ENCODE data around the gene USP20.
A peak's percentile ranks its signal among the peaks of the same experiment; 100 is the strongest.

Gene USP20

DNA sequence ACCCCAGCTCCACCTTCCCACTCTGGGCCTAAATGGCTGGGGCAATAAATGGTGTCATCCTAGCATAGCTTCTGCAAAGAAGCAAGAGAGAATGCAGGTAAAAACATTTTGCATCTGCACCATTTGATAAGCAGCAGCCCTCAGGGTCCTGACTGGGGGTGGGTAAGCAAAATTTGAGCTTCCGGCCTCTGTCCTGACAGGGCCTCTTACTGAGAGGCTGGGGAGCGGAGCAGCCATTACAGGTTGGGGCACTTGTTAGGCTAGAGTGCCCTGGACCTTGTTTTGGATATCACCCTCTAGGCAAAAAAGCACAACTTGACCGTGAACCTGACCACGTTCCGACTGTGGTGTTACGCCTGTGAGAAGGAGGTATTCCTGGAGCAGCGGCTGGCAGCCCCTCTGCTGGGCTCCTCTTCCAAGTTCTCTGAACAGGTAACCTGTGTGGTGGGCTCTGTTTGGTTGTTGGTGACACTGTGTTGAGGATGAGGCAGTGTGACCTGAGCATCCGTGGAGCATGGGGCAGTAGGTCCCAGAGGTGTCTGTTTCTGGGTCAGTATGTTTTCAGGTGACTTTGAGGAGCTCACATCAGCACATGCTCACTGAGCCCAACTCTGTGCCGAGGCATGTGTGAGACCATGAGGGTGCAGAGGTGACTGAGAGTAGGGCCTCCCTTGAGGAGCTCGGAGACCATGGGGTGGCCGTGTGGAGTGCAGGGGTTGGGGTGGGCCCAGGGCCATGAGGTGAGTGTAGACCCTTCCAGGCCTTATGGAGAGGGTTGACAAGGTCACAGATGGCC, 23.1 kb downstream of the USP20 start:
- no peak for DNase-seq

DNA sequence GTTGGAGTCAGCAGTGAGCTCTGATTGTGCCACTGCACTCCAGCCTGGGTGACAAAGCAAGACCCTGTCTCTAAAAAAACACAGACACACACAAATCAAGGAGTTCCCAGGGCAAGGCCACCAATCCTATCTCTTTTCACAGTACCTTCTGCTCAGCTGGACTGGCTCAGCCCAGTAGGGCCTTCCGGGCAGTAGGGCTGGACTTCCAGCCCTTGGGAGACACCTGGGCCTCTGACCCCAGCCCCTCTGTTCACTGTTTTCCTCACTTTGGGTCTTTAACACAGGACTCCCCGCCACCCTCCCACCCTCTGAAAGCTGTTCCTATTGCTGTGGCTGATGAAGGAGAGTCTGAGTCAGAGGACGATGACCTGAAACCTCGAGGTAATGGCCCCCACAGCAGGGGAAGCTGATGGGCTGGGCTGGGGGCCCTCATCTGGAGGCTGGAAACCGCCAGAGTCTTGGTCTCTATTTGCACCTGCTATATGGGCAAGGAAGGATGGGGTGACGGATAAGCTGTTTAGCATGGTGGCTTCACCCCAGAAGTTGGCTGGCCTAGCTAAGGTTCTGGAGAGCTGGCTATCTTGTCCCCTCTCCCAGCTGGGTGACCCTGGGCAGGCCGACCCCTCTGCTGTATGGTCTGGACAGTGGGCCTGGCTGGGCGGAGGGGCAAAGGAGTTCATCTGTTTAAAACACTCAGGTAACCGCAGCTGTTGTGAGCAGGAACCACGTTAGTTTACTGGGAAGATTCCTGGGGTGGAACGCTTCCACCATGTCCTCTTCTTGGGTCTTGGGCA, 25.6 kb downstream of the USP20 start:
- no peak for DNase-seq

DNA sequence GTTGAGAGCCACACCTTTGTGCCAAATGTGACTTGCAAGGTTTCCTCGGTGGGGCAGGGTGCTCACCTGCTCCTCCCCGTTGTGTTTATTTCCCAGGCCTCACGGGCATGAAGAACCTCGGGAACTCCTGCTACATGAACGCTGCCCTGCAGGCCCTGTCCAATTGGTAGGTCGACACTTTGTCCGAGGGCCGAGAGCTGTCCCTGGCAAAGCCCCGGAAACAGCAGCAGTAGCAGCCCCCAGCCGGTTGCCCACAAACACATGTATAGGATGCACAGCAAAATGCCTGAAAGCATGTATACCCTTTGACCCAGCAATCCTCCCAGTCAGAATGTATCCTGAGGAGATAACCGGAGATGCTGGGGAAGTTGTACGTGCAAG, 26.2 kb downstream of the USP20 start:
- DNase-seq, result no peak

DNA sequence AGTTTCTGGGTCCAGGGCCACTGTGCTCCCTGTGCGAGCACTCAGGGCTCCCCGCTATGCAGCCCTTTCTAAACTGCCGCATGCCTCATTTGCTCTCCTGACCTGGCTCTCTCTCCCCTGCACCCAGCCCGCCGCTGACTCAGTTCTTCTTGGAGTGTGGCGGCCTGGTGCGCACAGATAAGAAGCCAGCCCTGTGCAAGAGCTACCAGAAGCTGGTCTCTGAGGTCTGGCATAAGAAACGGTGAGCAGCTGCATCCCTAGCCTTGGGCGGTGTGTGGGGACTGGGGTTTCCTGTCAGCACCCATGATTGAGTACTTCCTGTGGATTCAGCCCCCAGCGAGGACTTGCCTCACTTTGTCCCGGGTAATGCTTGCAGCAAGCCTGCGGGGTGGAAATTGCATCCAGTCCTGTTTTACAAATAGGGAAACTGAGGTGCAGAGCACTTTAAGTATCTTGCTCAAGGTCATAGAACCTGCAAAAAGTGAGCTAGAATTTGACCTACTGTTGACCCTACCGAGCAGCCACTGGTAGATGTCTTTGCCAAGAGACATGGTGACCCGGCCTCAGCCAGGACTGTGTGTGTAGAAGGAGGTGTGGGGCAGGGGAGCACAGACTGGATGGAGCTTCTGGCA, 27.9 kb downstream of the USP20 start:
- peak; percentile 36 to 71 for DNase-seq

DNA sequence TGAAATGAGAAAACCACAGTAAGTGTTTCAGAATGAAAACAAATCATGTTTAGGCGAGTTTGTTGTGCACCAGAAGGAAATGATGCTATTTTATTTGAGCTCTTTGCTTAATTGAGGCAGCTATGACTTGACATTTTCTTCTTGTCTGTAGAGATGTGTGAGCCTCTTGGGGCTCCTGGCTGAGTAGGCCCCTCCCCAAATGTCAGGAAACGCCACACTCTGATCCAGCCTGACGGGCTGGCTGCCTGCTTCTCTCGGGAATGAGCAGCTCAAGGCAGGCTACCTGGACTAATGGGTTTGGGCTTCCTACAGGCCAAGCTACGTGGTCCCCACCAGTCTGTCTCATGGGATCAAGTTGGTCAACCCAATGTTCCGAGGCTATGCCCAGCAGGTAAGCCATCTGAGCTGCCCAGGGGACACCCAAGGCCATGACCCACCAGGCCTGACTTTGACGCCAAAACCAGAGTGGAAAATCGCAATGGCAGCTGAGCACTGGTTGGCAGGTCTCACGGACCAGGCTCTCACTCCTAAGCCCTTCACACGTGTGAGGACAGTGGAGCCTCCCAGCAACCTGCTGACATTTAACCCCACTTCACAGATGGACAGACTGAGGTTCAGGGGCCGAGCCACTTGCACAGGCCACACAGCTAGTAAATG, 29.9 kb downstream of the USP20 start:
- DNase-seq, result no peak

DNA sequence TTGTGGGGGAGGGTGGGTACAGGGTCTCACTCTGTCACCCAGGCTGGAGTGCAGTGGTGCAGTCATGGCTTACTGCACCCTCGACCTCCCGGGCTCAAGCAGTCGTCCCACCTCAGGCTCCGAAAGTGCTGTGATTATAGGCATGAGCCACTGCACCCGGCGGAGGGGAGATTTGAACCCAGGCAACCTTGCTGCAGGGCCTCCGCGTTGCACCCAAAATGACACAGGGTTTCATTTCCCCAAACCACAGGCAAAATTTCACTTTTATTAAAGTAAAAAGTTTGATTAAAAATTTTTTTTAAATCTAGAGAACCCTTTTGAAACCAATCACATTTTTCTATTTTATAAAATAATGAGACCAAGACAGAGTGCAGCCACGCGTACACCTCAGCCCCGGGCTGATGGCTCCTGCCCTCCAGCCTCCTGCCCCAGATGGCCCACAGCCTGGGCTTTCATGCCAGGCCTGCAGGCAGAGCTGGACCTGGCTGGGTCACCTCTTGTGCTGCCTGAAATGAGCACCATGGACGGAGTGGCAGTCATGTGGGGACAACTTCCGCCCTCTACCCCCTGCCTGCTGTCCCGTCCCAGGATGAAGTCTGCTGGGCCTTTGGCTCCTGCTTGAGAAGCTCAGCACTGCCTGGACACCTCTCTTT, 30.5 kb downstream of the USP20 start:
- DNase-seq, result no peak

DNA sequence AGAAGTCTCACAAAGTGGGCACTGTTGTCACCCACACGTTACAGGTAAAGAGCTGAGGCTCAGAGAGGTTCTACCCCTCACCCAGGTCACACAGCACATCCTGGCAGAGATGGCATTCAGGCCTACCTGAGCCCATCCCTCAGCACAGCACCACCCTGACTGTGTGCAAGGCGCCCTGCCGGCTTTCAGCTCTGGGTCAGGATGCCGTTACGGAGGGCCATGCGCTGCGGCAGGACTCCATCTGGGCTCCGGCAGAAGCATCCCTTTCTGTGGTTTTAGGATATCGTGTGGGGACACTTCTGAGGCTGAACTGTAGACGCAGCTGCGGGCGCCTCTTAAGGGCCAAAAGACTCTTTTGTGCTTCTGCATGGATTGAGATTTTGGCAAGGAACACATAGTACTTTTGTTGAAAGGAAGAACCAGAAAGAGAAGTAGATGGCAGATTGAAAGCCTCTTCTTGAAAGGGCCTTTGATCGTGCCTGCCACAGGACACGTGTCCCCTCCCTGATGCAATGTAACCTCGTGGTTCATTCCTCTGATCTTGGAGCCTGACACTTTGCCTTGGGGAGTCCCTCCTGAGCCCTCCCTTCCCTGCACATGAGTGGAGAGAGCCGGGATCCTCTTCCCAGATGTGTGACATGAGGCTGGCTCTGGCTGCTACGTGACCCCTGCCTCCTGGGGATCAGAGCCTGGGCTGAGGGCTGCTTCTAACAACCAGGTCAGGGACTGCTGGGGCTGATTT, 31.3 kb downstream of the USP20 start:
- peak; percentile 34 to 65 for DNase-seq

DNA sequence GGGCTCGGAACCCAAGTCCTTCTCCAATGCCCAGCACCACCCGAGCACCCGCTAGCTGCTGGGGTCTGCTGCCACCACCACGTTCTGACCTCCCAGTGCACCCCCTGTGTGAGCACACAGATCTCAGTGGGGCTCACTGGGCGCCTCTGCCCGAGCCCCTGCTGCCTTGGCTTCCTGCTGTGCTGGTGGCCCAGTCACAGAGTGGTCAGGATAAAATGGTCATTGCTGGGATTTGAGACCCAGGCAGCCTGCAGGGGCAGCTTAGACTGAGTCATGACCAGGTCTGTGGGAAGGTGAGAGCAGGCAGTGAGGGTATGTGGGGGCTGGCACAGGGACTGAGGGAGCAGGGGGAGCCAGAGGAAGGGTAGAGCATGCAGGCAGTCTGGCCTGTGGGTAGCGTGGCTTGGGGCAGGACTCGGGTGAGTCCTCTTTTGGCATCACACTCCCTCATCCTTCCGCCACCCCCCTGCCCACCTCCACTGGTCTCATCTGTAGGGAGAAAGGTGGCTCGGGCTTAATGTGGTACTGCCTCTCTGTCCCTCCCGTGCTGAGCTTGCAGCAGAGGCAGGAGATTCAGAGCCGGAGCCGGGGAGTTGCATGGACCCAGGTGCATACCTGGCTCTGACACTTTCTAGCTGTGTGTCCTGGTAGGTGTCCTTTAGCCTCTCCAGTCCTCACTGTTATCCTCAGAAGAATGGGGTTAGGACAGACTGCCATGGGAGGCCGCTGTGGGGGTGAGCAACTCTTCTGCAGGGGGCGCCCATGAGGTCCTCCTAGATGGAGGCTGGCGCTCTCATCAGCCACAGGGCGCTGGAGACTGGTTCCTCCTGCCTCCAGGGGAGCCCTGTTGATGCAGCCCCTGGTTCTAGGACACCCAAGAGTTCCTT, 32.1 kb downstream of the USP20 start:
- DNase-seq, result no peak

DNA sequence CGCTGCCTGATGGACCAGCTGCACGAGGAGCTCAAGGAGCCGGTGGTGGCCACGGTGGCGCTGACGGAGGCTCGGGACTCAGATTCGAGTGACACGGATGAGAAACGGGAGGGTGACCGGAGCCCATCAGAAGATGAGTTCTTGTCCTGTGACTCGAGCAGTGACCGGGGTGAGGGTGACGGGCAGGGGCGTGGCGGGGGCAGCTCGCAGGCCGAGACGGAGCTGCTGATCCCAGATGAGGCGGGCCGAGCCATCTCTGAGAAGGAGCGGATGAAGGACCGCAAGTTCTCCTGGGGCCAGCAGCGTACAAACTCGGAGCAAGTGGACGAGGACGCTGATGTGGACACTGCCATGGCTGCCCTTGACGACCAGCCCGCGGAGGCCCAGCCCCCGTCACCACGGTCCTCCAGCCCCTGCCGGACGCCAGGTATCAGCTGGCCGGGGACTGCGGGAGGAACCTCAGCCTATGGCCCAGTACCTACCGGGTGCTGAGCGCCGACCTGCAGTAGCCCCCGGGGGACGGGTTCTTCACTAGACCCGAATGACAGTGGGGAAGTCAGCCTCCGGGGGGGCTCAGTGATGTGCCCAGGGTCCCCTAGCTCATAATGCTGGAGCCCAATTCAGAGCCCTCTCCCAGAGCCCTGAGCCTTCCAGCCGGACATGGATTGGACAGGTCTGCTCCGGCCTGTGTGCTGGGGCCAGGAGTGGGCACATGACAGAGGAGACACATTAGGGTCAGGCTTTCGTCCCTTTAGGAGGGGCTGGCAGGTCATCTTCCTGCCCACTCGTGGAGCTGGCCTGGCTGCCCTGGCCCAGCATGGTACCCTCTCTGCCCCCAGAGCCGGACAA, 33.0 kb downstream of the USP20 start:
- DNase-seq, result no peak

DNA sequence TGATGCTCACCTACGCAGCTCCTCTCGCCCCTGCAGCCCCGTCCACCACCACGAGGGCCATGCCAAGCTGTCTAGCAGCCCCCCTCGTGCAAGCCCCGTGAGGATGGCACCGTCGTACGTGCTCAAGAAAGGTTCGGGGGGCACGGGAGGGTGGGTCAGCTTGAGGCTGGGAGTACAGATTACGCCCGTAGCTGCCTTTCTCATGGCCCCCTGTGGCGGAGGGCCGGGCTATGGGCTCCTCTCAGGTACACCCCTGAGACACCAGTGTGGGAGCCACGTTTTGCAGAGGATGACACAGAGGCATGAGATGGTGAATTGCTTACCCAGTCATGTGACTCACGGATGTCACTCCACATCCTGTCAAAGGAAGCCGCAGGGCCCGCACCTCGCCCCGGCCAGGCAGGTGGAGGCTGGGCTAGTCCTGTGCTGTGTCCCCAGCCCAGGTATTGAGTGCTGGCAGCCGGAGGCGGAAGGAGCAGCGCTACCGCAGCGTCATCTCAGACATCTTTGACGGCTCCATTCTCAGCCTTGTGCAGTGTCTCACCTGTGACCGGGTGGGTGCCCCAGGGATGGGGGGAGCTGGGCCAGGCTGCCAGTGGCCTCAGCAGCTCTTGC, 33.7 kb downstream of the USP20 start:
- DNase-seq, result peak; percentile 87 to 93

DNA sequence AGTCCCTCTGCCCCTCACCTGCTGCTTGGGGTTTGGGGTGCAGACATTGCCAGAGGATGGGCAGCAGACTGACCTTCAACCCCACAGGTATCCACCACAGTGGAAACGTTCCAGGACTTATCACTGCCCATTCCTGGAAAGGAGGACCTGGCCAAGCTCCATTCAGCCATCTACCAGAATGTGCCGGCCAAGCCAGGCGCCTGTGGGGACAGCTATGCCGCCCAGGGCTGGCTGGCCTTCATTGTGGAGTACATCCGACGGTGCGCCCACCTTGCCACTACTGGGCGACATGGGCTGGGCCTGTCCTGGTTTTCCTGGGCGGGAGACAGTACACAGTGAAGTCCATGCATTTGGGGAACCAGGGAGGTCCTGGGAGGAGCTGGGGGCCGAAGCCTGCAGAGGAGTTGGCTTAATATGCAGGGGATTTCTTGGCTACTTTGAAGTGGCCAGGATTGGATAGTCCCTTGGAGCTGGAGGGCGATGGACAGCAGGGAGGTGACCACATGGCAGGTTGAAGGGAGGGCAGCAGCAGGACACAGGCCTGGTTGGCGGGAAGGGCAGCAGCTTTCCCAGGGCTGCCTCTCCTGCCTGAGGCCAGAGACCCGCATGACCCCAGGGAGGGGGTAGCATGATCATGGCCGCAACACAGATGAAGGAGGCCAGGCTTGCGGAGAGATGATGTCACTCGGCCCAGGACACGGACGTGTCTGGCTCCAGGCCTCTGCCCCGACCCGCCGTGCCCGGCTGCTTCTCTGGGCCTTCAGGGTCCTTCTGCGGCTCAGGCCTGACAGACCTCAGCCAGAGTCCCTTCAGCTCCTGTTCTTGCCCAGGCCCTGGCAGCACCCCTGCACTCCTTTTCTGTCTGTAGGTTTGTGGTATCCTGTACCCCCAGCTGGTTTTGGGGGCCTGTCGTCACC, 34.6 kb downstream of the USP20 start:
- DNase-seq, result no peak

DNA sequence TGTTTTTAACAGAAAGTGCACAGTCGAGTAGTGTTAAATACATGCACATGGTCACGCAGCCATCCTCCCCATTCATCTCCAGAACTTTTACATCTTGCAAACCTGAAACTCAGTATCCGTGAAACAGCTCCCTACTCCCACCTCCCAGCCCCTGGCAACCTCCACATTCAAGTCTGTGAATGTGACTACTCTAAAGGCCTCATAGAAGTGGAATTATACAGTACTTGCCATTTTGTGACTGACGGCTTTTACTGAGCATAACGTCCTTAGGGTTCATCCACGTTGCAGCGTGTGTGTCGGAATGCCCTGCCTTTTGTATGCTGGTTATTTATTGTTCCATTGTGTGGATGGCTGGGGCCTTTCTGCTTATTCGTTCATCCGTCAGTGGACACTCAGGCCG, 35.8 kb downstream of the USP20 start:
- no peak for DNase-seq

DNA sequence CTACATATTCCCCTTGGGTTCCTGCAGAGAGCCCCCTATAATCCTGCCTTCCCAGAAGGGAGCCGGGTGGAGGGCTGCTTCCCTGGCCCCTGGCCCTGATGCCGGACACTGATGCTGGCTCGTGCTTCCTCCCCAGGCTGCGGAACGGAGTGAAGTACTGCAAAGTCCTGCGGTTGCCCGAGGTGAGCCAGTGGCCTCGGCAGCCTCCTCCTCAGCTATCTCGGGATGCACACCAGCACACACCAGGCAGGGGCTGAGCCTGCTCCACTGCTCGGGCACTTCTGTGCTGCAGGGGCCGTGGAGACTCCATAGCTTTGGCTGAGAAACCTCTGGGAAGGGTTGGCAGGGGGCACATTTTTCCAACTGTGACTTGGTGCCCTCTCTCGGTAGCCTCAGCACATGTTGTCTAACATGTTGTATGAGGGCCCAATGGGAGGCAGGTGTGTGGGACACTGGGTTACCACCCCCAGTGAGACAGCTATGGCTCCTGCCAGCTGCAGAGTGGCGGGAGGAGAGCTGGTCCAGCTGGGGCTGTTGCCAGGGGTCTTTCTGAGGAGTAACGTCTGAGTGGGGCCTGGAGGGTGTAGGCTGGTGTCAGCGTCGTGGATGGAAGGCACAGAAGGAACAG, 38.4 kb downstream of the USP20 start:
- DNase-seq, result no peak

DNA sequence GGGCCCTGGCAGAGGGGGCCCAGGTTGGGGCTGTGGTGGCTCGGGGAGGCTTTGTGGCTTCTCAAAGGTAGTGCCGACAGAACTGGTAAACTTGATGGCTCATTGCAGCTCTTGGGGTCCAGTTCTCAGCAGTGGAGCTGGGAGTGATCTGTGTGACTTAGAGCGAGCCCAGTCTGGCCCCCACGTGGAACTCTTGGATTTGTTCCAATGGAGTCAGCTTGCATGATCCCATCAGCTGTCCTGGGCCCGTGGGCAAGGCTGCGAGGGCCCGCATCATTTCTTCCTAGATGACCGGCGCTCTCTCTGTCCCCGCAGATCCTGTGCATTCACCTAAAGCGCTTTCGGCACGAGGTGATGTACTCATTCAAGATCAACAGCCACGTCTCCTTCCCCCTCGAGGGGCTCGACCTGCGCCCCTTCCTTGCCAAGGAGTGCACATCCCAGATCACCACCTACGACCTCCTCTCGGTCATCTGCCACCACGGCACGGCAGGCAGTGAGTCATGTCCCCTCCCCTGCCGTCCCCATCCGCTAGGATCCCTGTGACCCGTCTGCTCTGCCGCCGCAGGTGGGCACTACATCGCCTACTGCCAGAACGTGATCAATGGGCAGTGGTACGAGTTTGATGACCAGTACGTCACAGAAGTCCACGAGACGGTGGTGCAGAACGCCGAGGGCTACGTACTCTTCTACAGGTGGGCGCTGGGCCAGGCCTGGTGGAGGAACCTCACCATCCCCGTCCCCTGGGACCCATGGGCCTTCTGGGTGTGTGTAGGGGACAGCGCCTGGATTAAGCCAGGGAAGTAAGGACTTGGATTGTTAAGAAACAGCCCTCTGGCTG, 39.2 kb downstream of the USP20 start:
- no peak for DNase-seq

DNA sequence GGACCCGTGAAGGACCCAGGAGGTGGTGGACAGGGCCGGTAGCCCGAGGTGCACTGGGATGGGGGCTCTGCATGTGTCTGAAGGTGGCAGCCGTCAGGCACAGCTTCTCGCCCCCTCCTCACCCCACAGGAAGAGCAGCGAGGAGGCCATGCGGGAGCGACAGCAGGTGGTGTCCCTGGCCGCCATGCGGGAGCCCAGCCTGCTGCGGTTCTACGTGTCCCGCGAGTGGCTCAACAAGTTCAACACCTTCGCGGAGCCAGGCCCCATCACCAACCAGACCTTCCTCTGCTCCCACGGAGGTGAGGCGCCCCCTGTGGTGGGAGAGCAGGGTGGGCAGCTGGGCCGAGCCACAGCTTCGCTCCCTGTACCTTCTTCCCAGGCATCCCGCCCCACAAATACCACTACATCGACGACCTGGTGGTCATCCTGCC, 39.9 kb downstream of the USP20 start:
- no peak for DNase-seq

DNA sequence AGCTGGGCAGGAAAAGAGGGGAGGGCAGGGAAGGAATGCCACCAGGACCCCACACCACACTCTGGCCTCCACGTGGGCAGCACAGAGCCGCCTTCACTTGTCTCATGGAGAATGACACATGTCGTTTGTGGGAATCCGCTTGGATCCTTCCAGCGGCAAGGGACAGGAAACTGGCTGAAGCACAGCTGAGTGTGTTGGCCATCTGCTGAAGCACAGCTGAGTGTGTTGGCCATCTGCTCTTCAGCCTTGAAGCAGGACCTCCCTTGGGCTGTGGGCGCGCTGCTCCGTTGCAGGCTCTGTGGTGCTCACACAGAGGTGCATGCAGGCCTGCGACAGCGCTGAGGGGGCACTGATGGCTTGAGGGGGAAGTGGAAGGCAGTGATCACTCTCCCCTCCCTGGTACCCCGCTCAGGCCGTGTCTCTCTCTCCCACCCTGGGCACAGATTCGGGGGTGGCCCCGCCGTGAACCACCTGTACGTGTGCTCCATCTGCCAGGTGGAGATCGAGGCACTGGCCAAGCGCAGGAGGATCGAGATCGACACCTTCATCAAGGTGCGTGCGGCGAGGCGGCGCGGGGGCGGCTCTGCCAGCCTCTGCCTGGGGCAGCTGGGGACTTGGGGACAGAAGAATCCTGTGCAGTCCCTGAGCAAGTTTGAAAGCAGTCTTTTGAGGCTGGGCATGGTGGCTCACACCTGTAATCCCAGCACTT, 40.6 kb downstream of the USP20 start:
- DNase-seq, result no peak

Data from CD4-positive, alpha-beta T cell treated with Interferon alpha-2 for 1 hour (primary cell).